Measurements from ENCODE around the gene LUM. TPM values are rescaled to one million over a fixed set of nuclear protein-coding genes. Genes with fewer than 3 reads are reported as not detected.
"Not testable (repeated sequence)": the region's sequence is repeated elsewhere in the genome, so short reads cannot be mapped to it uniquely, and the experiment has no call there.

Gene LUM
- polyA plus RNA-seq, 1 donor: 507 TPM

GRCh38 chr12:91109581-91110310 is 1.5 kb downstream of the LUM start:
- no peak for DNase-seq (ENCODE audit: low read depth)

GRCh38 chr12:91109148-91109564 is 2.1 kb downstream of the LUM start:
- peak; percentile 72 for DNase-seq (ENCODE audit: low read depth)

- no peak for DNase-seq (ENCODE audit: low read depth)
Observed at GRCh38 chr12:91108196-91108755, 3.0 kb downstream of the LUM start.

- DNase-seq (ENCODE audit: low read depth): no peak
Observed at GRCh38 chr12:91106283-91106682, 5.0 kb downstream of the LUM start.

GRCh38 chr12:91105807-91106206 is 5.5 kb downstream of the LUM start:
- no peak for DNase-seq (ENCODE audit: low read depth)

GRCh38 chr12:91104812-91105466 is 6.4 kb downstream of the LUM start:
- no peak for DNase-seq (ENCODE audit: low read depth)

GRCh38 chr12:91103624-91104023 is 7.7 kb downstream of the LUM start:
- no peak for DNase-seq (ENCODE audit: low read depth)

- no peak for DNase-seq (ENCODE audit: low read depth)
Observed at GRCh38 chr12:91103101-91103500, 8.2 kb downstream of the LUM start.

- no peak for DNase-seq (ENCODE audit: low read depth)
Observed at GRCh38 chr12:91100906-91101305, 10.4 kb downstream of the LUM start.

GRCh38 chr12:91099836-91100235 is 11.5 kb downstream of the LUM start:
- no peak for DNase-seq (ENCODE audit: low read depth)

GRCh38 chr12:91099341-91099740 is 12.0 kb downstream of the LUM start:
- no peak for DNase-seq (ENCODE audit: low read depth)

- DNase-seq (ENCODE audit: low read depth): no peak
Observed at GRCh38 chr12:91098941-91099340, 12.4 kb downstream of the LUM start.

GRCh38 chr12:91098461-91098860 is 12.8 kb downstream of the LUM start:
- no peak for DNase-seq (ENCODE audit: low read depth)

- DNase-seq (ENCODE audit: low read depth): no peak
Observed at GRCh38 chr12:91094957-91095356, 16.3 kb downstream of the LUM start.

- DNase-seq (ENCODE audit: low read depth): no peak
Observed at GRCh38 chr12:91094032-91094662, 17.1 kb downstream of the LUM start.

GRCh38 chr12:91093341-91093740 is 18.0 kb downstream of the LUM start:
- no peak for DNase-seq (ENCODE audit: low read depth)

GRCh38 chr12:91091916-91092715 is 19.2 kb downstream of the LUM start:
- no peak for DNase-seq (ENCODE audit: low read depth)

- not testable (repeated sequence) for DNase-seq (ENCODE audit: low read depth)
Observed at GRCh38 chr12:91089953-91090352, 21.3 kb downstream of the LUM start.

GRCh38 chr12:91080041-91080440 is 31.3 kb downstream of the LUM start:
- DNase-seq (ENCODE audit: low read depth): no peak

- DNase-seq (ENCODE audit: low read depth): no peak
Observed at GRCh38 chr12:91078501-91078900, 32.8 kb downstream of the LUM start.

GRCh38 chr12:91077228-91077954 is 33.9 kb downstream of the LUM start:
- DNase-seq (ENCODE audit: low read depth): no peak
